GM10248 (cell line): Measurements from ENCODE around the gene CCNY.

ENCODE experiments used
- CTCF ChIA-PET: fragments of 300-600 bp; sonication (Branson Sonifier 250); formaldehyde crosslinking; extraction: SDS; loops from one replicate; lab custom pipeline; 2021; ENCODE audit warnings: antibody characterized with exemption; lab: Yijun Ruan, JAX
- POLR2A ChIA-PET: fragments of 350-650 bp; sonication (Branson Sonifier 250); formaldehyde crosslinking; extraction: SDS; loops from one replicate; lab custom pipeline; 2020; ENCODE audit warnings: antibody characterized with exemption; lab: Yijun Ruan, JAX
- DNase-seq: peaks from one replicate; pipeline ENCODE4 v3.0.0; 2012; ENCODE audit errors: extremely low spot score
- CTCF ChIP-seq: IDR thresholded peaks from 2 replicates; pipeline ENCODE4 v1.5.1; 2012; ENCODE audit warnings: mild to moderate bottlenecking, low read depth; ENCODE audit errors: extremely low read depth, missing control alignments, control extremely low read depth

CCNY gene

GRCh38 chr10:35420827-35421552 lies 84.7 kb downstream of the CCNY start:
- POLR2A ChIA-PET = no interaction called here
- TF ChIP-seq CTCF = no peak
- CTCF ChIA-PET = interaction anchor here (0.9 to 3.0 kb wide), 3 partner anchors 11 to 301 kb away, joined by 3 to 16 read pairs (median 3); no protein-coding TSS in a partner anchor
- DNase-seq = no peak

GRCh38 chr10:35421553-35422178 lies 85.4 kb downstream of the CCNY start:
- DNase-seq = no peak
- POLR2A ChIA-PET = no interaction called here
- CTCF ChIA-PET = interaction anchor here (0.8 to 3.0 kb wide), 6 partner anchors 12 to 301 kb away, joined by 3 to 16 read pairs (median 3); no protein-coding TSS in a partner anchor
- no peak for TF ChIP-seq CTCF

DNA sequence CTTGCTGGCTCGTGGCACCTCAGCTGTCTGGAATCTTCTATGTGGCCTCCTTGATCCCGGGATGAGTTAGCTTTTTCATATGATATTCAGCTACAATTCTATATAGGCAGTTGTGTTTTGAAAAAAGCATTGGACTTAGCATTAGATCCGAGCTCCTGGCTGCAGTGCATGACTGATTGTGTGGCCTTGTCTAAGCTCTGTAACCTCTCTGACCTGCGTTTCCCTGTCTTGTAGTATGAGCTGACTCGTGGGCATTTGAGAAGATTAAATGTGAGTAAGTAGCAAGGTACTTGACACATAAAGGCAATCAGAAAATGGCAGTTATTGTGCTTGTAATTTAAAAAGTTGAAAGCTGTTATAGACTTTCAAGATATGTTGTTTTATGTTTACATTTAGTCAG lies 85.9 kb downstream of the CCNY start:
- CTCF ChIA-PET = interaction anchor here (0.8 to 3.0 kb wide), 5 partner anchors 12 to 176 kb away, joined by 3 to 16 read pairs (median 3); no protein-coding TSS in a partner anchor
- TF ChIP-seq CTCF = no peak
- POLR2A ChIA-PET = no interaction called here
- DNase-seq = no peak

- no peak for DNase-seq
- TF ChIP-seq CTCF = no peak
- POLR2A ChIA-PET = no interaction called here
- CTCF ChIA-PET = interaction anchor here (0.9 kb wide), 1 partner anchor 139 kb away, joined by 3 read pairs; no protein-coding TSS in a partner anchor
Observed at GRCh38 chr10:35423505-35424306, 87.4 kb downstream of the CCNY start.

DNA sequence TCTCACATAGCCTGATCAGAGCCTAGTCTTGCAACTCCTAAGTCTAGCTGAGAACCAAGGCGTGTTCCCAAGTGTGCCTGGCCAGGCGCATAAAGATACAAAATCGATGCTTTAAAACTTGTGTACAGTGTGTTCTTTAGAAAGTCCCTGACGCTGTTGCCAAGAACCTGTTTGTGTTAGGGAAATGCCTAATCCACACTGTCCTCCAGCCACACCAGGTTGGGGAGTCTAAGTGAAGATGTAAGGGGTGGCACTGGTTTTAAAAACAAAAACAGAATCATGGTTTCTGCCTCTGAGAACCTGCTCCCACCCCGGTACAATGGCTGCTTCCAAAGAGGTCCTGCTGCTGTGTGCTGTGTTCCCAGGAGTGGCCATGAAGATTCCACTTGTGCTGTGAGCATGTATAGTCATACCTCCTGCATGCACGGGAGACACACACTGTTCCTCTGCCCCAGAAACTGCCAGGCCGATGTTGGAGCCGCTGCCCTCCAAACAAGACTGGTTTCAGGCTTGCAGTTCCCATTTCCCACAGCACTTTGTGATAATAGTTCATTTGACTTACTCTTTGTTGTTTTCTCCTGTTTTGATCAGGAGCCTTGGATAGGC lies 88.5 kb downstream of the CCNY start:
- ChIA-PET POLR2A (no interaction called here), CTCF (no interaction called here)
- no peak for TF ChIP-seq CTCF
- no peak for DNase-seq

DNA sequence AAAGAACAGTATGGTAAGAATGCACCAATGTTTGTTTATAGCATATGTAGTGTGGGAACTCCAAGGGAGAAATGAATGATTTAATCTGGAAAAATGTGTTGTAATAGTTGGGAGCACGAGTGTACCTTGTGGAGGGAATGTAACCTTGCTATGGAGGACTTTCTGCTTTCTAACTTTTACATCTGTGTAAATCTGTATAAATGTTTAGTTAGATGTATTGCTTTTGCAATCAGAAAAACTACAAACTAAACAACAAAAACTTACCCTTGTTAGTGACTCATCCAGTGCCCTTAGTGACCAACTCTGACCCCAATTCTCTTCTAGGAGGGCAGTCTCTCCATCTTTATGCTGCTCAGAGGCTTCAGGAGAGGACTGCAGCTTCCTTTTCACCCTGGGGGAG lies 89.3 kb downstream of the CCNY start:
- ChIA-PET CTCF (no interaction called here), POLR2A (no interaction called here)
- no peak for TF ChIP-seq CTCF
- DNase-seq = no peak
